Pancreas (tissue), 10 donors: ENCODE results near the gene SLAMF6. TPM values are rescaled to one million over a fixed set of nuclear protein-coding genes. Genes with fewer than 3 reads are reported as not detected.

Source experiments
- ATAC-seq, 4 donors: fragments of 200-7000 bp; cut with Tn5 transposase; one replicate each; pipeline versions ENCODE4 v1.8.0 to v1.9.1; 2020; ENCODE audit warnings: mild to moderate bottlenecking in 4 of 4, moderate library complexity in 4 of 4
- DNase-seq, 6 donors: peaks; one replicate each; pipeline ENCODE4 v3.0.0-alpha.2; 2020
- FAIRE-seq: peaks from 2 replicates; lab custom pipeline; 2012; peaks lifted over from hg19 to GRCh38; lab: Jason Lieb, UNC
- H3K27ac ChIP-seq, 4 donors: fragments of 200-600 bp; sonication (generic); 1 replicate in 3 of 4; 2 replicates in 1 of 4; pipeline versions ENCODE4 v1.5.0 to v1.8.0; 2020
- H3K27me3 ChIP-seq, 4 donors: fragments of 200-600 bp; one replicate each; pipeline ENCODE4 v1.8.0; 2021
- H3K36me3 ChIP-seq, 3 donors: fragments of 200-600 bp; sonication (generic) in 1 of 3; one replicate each; pipeline versions ENCODE4 v1.5.0 to v1.8.0; 2020 to 2021
- H3K4me1 ChIP-seq, 3 donors: fragments of 200-600 bp; one replicate each; pipeline ENCODE4 v1.8.0; 2021
- H3K4me3 ChIP-seq, 4 donors: fragments of 200-600 bp; sonication (generic) in 2 of 4; one replicate each; pipeline versions ENCODE4 v1.5.0 to v1.8.0; 2020 to 2021
- H3K9me3 ChIP-seq, 4 donors: fragments of 200-600 bp; one replicate each; pipeline ENCODE4 v1.8.0; 2021
- WGBS, 2 donors: extraction: QIAGEN DNeasy Blood & Tissue Kit; methylation state at CpG; one replicate each; pipeline ENCODE4 v1.1.7; 2013; 5-methylcytosine and 5-hydroxymethylcytosine counted together
- intact Hi-C, 3 donors: fragments of 100-400 bp; cut with DNase I; formaldehyde crosslinking; loops; one replicate each; pipeline versions ENCODE4 v1.11.1 to v1.14.2; 2022
- polyA plus RNA-seq, 2 donors: library from polyadenylated mRNA; stranded (reverse); fragments of 200-250 nt; gene quantifications; one replicate each; pipeline ENCODE4 v1.2.3, GENCODE V29; 2013
- total RNA-seq, 6 donors: library from RNA; stranded (reverse); fragmentation: NEBNext Ultra II Directional in 4 of 6; extraction: Animal tissue kit (Norgen Biotek cat#: 25700) in 4 of 6; gene quantifications; one replicate each; pipeline versions ENCODE4 v1.2.1 to v1.2.4, GENCODE V29; 2021 to 2023
- TF ChIP-seq, protein P1 (sequence below), 4 donors: fragments of 200-600 bp; sonication (generic) in 3 of 4; IDR thresholded peaks; one replicate each; pipeline versions ENCODE4 v1.5.0 to v1.8.0; 2021; ENCODE audit warnings: antibody characterized with exemption in 4 of 4
- donor health status: healthy with polysubstance abuse.
- donor health status: DM: no; HTN: no; CAD: no; lungs with moderate emphysema.
- donor health status: DM: no; HTN: no; CAD: no.
- donor health status: control.
- donor health status: control.
- donor health status: Bipolar disorder and iron deficiency.
- donor health status: DM: yes; HTN: yes; CAD: no.
- donor health status: DM: no; HTN: no; CAD: no.
- donor health status: DM: no; HTN: no; CAD: no.
- donor health status: DM: yes; HTN: yes; CAD: no.

SLAMF6 gene
- total and polyA plus RNA-seq, 8 donors = 0.04 to 0.81 (median 0.20) TPM

DNA sequence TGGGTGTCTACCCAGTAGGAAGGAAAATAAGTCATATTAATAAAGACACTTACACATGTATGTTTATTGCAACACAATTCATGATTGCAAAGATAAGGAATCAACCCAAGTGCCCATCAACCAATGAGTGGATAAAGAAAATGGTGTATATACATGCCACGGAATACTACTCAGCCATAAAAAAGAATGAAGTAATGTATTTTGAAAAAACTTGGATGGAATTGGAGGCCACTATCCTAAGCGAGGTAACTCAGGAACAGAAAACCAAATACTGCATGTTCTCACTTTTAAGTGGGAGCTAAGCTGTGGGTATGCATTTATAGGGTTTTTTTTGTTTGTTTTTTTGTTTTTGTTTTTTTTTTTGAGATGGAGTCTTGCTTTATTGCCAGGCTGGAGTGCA, 73.6 kb downstream of the SLAMF6 start:
- no peaks in the 10 kb centered on the region for H3K36me3 ChIP-seq
- FAIRE-seq (no peak), DNase-seq (no peak), ATAC-seq (no peak)
- no peaks in the 10 kb centered on the region for H3K27me3 ChIP-seq
- peaks cover 0 to 6% (median 0%) of the 10 kb centered on the region in 3 donors for H3K4me1 ChIP-seq
- TF ChIP-seq, protein P1, sequence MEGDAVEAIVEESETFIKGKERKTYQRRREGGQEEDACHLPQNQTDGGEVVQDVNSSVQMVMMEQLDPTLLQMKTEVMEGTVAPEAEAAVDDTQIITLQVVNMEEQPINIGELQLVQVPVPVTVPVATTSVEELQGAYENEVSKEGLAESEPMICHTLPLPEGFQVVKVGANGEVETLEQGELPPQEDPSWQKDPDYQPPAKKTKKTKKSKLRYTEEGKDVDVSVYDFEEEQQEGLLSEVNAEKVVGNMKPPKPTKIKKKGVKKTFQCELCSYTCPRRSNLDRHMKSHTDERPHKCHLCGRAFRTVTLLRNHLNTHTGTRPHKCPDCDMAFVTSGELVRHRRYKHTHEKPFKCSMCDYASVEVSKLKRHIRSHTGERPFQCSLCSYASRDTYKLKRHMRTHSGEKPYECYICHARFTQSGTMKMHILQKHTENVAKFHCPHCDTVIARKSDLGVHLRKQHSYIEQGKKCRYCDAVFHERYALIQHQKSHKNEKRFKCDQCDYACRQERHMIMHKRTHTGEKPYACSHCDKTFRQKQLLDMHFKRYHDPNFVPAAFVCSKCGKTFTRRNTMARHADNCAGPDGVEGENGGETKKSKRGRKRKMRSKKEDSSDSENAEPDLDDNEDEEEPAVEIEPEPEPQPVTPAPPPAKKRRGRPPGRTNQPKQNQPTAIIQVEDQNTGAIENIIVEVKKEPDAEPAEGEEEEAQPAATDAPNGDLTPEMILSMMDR (IDR thresholded peaks at IDR 0.05) = no peak
- H3K27ac ChIP-seq = no peak overlapping the region
- 96 to 99% methylated on average over 2 of the region's 2 CpGs for WGBS, 2 donors
- intact Hi-C loops = no loop called here
- H3K9me3 ChIP-seq = no peaks in the 10 kb centered on the region
- H3K4me3 ChIP-seq = no peak overlapping the region

DNA sequence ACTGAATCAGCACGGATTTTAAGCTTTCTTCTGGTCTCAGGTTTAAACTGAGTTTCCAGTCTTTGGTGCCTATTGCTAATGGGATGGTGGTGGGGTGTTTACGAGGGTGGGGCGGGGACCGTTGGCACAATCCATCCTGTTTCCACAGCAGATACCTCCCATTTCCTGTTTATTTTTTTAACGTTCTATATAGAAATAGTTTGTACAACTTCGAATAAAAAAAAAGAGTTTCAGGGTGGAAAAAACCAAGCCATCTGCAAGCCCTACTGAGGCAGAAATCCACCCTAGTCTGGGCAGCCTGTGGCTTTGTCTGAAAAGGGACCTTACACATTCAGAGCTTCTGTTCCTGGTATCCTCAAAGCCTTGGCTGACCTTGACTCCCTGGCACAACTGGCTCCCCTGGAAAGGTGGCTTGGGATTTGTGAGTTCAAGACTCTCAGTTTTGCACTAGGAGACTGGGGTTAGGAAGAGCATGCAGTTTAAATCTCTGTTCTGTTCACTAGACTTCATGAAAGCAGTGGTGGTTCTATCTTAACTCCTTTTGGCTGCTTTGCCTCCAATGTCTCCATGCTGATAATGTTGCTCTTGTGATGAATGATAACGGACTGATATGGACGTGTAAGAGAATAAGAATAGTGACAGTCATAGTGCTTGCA, 76.0 kb downstream of the SLAMF6 start:
- 61 to 65% methylated on average over 8 of the region's 8 CpGs for WGBS, 2 donors
- H3K4me1 ChIP-seq = peaks cover 0 to 6% (median 0%) of the 10 kb centered on the region in 3 donors
- H3K36me3 ChIP-seq = no peaks in the 10 kb centered on the region
- DNase-seq (no peak), FAIRE-seq (no peak), ATAC-seq (no peak)
- H3K27me3 ChIP-seq = no peaks in the 10 kb centered on the region
- no peaks in the 10 kb centered on the region for H3K9me3 ChIP-seq
- H3K27ac ChIP-seq = no peak overlapping the region
- H3K4me3 ChIP-seq = no peak overlapping the region
- TF ChIP-seq, protein P1 (IDR thresholded peaks at IDR 0.05) = no peak
- intact Hi-C loops = no loop called here

DNA sequence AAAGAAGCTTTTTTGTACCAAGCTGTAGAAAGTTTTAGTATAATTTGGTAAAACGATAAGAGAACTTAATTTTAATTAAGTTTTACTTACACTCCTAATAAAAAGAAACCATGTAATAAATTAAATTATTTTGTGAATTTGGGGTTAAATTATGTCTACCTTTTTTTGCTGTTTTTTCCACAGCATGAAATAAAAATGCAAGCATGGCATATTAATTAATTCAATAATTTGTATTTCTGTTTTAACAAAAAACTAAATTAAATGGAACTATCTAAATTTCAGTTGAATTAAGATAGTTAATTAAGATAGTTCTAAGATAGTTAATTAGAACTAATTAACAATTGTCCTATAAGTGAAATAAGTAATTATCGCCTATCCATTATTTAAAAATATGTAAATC, 83.3 kb downstream of the SLAMF6 start:
- Histone ChIP-seq H3K9me3 (no peaks in the 10 kb centered on the region), H3K27me3 (no peaks in the 10 kb centered on the region), H3K36me3 (no peaks in the 10 kb centered on the region), H3K27ac (no peak overlapping the region), H3K4me1 (no peaks in the 10 kb centered on the region), H3K4me3 (no peak overlapping the region)
- 48 to 64% methylated on average over 2 of the region's 2 CpGs for WGBS, 2 donors
- no peak for DNase-seq
- TF ChIP-seq, protein P1 (IDR thresholded peaks at IDR 0.05) = no peak
- intact Hi-C loops = no loop called here
- peak; percentile 88 for FAIRE-seq
- ATAC-seq = no peak

DNA sequence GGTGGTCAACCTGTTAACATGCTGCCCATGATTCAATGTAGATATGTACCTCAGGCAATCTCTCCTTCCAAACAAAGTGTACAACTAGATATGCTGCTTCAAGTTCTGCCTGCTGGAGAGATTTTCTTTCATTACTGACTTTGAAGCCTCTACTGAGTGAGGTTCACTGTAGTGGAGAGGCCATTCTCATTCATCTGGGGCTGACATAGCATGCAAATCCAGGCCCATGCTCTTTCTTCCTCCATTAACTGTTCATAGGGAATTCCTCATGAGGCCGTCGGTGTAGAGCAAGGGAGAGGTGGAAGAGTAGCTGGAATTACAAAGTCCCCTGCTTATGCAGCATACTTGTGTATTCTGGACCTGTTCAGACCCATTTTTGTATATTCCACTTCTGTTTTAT, 84.1 kb downstream of the SLAMF6 start:
- H3K9me3 ChIP-seq = no peaks in the 10 kb centered on the region
- H3K27ac ChIP-seq = no peak overlapping the region
- H3K27me3 ChIP-seq = no peaks in the 10 kb centered on the region
- TF ChIP-seq, protein P1 (IDR thresholded peaks at IDR 0.05) = no peak
- whole genome bisulfite sequencing, 2 donors = 88 to 99% methylated on average over 2 of the region's 2 CpGs
- intact Hi-C loops = no loop called here
- ATAC-seq = no peak
- no peak for FAIRE-seq
- no peak for DNase-seq
- no peaks in the 10 kb centered on the region for H3K36me3 ChIP-seq
- H3K4me1 ChIP-seq = no peaks in the 10 kb centered on the region
- no peak overlapping the region for H3K4me3 ChIP-seq

DNA sequence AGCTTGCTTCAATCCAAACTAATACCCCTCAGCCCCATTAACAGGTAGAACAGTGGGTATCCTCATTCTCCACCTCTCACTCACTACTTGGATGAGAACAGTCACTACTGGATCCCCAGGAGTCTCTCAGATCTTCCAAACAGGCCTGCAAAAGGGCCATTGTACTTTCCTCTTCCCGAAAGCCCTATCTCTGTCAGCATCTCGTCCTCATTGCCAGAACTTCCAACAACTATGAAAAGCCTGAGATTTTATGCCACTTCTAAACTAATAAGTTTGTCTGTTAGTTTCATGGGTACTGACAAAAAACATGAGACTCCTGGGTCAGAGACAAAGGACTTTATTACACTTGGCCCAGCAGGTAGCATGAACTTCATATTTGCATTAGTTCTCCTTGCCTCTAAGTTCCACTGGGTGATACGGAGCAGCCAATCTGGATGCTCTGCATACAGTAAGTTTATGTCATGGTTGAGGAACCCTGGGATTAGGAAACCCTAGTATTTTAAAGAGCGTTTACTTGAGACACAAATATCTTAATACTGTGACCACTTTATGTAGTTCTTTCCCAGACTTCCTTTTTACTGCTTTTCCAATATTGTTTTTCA, 84.6 kb downstream of the SLAMF6 start:
- WGBS, 2 donors = 91 to 94% methylated on average over 4 of the region's 4 CpGs
- FAIRE-seq = no peak
- intact Hi-C loops = no loop called here
- TF ChIP-seq, protein P1 (IDR thresholded peaks at IDR 0.05) = no peak
- Histone ChIP-seq H3K27ac (no peak overlapping the region), H3K4me1 (no peaks in the 10 kb centered on the region), H3K4me3 (no peak overlapping the region), H3K9me3 (no peaks in the 10 kb centered on the region), H3K36me3 (no peaks in the 10 kb centered on the region), H3K27me3 (no peaks in the 10 kb centered on the region)
- DNase-seq = no peak
- ATAC-seq = no peak
